Brain pericyte (primary cell): ENCODE measurements around the gene GNB1L.
"Not testable (repeated sequence)": the region's sequence is repeated elsewhere in the genome, so short reads cannot be mapped to it uniquely, and the experiment has no call there.

Experiments used
- DNase-seq: peaks from one replicate; pipeline ENCODE4 v3.0.0-alpha.2; 2012; ENCODE audit warnings: low read depth, low spot score

GNB1L gene

GRCh38 chr22:19796160-19796559, 58.5 kb downstream of the GNB1L start:
- DNase-seq = no peak

GRCh38 chr22:19795617-19796008, 59.1 kb downstream of the GNB1L start:
- DNase-seq = no peak

- no peak for DNase-seq
Observed at GRCh38 chr22:19793661-19794310, 60.9 kb downstream of the GNB1L start.

GRCh38 chr22:19793161-19793560, 61.5 kb downstream of the GNB1L start:
- no peak for DNase-seq

GRCh38 chr22:19792383-19792896, 62.2 kb downstream of the GNB1L start:
- DNase-seq = not testable (repeated sequence)

- no peak for DNase-seq
Observed at GRCh38 chr22:19791894-19792293, 62.8 kb downstream of the GNB1L start.

GRCh38 chr22:19791243-19791642, 63.4 kb downstream of the GNB1L start:
- DNase-seq = no peak

- DNase-seq = no peak
Observed at GRCh38 chr22:19789828-19790227, 64.8 kb downstream of the GNB1L start.

GRCh38 chr22:19789406-19789805, 65.3 kb downstream of the GNB1L start:
- no peak for DNase-seq

- DNase-seq = no peak
Observed at GRCh38 chr22:19788661-19789225, 65.9 kb downstream of the GNB1L start.

- no peak for DNase-seq
Observed at GRCh38 chr22:19787849-19788141, 66.9 kb downstream of the GNB1L start.

GRCh38 chr22:19786959-19787848, 67.5 kb downstream of the GNB1L start:
- no peak for DNase-seq

GRCh38 chr22:19786264-19786585, 68.4 kb downstream of the GNB1L start:
- no peak for DNase-seq

GRCh38 chr22:19785461-19786263, 69.0 kb downstream of the GNB1L start:
- no peak for DNase-seq

GRCh38 chr22:19784384-19785175, 70.1 kb downstream of the GNB1L start:
- no peak for DNase-seq

GRCh38 chr22:19783586-19784383, 70.9 kb downstream of the GNB1L start:
- DNase-seq = no peak

- no peak for DNase-seq
Observed at GRCh38 chr22:19782533-19782932, 72.1 kb downstream of the GNB1L start.

GRCh38 chr22:19779685-19780268, 74.9 kb downstream of the GNB1L start:
- no peak for DNase-seq

GRCh38 chr22:19779011-19779421, 75.7 kb downstream of the GNB1L start:
- DNase-seq = no peak

GRCh38 chr22:19777192-19777591, 77.5 kb downstream of the GNB1L start:
- not testable (repeated sequence) for DNase-seq
